Measurements from ENCODE around the gene MDFI.

Gene MDFI

DNA sequence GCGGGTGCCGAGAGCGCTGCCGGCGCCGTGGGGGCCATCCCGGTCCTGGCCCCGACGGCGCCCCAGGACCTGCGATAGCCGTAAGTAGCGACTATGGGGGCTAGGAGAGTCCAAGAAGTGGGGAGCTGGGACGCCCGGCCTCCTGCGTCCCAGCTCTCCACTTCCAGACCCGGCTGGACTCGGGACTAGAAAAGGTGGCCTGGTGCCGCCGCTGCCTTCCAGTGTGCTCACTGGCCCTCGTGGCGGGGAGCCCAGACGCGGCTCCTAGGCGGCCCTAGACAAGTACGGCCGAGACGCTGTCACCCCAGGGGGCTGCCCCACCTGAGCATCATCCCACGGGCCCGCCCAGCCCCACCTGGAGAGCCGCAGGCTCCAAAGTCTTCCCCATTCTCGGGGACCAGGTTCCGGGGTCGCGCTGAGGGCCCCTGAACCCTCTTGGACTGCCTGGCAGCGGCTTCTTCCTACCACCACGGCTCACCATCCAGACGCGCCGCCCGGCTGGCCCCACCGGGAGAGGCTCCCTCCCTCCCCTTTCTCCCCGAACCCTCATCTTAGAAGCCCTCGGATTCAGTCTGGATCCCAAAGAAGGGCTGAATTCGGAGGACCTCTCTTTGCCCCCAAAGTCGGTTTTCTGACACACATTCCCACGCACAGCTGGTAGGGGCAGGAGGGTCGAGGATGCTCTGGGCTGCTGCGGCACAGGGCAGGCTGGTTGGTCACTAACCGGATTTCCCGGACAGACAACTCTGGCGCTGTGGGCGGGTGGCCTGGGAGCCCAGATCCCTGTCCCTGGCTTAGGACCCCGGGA lies 870 bp upstream of the MDFI start:
- no peak overlapping the region for H3K4me3 ChIP-seq (ENCODE audit: low read depth, low read length)
- no peak for DNase-seq (ENCODE audit: low read depth)
- TF ChIP-seq, protein P1, sequence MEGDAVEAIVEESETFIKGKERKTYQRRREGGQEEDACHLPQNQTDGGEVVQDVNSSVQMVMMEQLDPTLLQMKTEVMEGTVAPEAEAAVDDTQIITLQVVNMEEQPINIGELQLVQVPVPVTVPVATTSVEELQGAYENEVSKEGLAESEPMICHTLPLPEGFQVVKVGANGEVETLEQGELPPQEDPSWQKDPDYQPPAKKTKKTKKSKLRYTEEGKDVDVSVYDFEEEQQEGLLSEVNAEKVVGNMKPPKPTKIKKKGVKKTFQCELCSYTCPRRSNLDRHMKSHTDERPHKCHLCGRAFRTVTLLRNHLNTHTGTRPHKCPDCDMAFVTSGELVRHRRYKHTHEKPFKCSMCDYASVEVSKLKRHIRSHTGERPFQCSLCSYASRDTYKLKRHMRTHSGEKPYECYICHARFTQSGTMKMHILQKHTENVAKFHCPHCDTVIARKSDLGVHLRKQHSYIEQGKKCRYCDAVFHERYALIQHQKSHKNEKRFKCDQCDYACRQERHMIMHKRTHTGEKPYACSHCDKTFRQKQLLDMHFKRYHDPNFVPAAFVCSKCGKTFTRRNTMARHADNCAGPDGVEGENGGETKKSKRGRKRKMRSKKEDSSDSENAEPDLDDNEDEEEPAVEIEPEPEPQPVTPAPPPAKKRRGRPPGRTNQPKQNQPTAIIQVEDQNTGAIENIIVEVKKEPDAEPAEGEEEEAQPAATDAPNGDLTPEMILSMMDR (IDR thresholded peaks at IDR 0.05; ENCODE audit: control insufficient read depth, extremely low read depth, insufficient read depth) = no peak

DNA sequence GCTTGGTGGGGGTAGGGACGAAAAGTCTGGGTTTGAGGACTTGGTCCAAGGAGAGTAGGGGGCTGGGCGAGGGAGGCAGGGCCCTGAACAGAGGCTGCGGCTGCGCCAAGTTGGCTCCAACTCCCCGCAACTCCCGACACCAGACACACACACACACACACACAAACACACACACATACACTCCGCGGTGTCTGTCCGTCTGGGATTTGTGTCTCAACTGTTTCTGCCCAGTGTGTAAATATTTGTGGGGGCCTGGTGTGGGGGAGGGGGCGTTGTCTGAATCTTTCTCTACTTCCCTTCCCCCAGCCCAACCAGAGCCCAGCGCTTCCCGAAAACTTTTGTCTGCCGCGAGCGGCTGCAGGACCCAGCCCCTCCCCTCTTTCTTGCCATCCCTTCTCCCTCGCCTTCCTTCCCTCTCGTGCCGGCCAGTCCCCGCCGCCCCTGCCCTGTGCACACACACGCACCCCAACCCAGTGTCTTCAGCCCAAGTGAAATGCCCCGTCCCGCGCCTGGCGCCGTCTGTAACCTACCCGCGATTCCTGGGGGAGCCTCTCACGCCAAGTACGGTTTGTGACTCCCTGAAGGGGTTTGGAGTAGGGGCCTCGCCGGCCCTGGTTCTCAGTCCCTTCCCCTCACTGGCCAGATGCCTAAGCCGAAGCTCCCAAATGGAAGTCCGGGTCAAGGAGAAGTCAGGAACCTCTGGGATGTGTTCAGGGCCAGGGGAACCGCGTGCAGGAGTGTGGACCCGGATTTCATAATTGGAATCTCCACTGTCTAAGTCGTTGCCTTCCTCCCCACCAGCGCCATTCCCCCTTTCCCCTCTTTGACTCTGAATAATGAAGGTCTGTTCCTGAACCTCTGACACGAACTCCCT lies 904 bp downstream of the MDFI start:
- no peak overlapping the region for H3K4me3 ChIP-seq (ENCODE audit: low read depth, low read length)
- DNase-seq (ENCODE audit: low read depth) = no peak
- TF ChIP-seq, protein P1 (IDR thresholded peaks at IDR 0.05; ENCODE audit: control insufficient read depth, extremely low read depth, insufficient read depth) = no peak

DNA sequence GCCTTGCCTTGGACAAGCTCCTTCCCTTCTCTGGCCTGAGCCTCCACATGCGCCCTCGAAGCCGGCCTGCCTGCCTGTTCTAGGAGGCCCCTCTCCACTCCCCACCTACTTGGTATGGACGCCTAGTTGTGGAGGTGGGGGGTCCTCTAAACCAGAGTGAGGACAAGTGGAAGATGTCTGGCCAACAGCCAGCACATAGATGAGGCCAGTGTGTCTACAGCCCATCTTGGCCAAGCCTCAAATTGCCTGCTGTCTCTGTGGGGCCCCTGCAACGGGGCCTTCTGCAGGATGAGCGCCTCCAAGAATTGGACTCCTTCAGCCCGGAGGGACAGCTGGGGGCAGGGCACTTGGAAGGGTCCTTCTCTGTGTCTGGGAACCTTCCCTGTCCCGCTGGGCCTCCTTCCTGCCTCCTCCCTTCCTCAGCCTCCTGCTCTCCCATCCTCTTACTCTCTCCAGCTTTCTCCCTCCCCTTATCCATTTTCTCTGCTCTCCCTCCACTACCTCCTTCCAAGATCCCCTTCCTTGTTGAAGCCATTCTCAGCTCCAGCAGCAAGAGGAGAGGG lies 1.6 kb downstream of the MDFI start:
- TF ChIP-seq, protein P1 (IDR thresholded peaks at IDR 0.05; ENCODE audit: control insufficient read depth, extremely low read depth, insufficient read depth) = no peak
- DNase-seq (ENCODE audit: low read depth) = no peak
- H3K4me3 ChIP-seq (ENCODE audit: low read depth, low read length) = no peak overlapping the region

DNA sequence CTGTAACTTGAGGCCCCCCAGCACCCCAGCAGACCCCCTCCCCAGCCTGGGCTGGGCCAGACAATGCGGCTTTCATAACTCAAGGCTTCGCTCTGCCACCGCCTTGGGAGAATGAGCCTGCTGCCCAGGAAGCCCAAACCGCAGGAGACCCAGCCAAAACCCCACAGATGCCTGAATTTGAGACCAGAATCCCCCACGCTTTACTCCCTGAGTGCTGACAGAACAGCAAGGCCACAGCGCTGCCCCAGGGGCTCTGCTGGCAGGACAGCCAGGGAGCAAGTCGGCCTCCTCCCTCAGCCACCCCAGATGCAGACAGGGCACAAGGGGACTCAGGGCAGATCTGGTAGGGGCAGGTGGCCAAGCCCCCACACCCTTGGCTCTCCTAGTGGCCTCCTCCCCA lies 2.2 kb downstream of the MDFI start:
- TF ChIP-seq, protein P1 (IDR thresholded peaks at IDR 0.05; ENCODE audit: control insufficient read depth, extremely low read depth, insufficient read depth) = no peak
- no peak overlapping the region for H3K4me3 ChIP-seq (ENCODE audit: low read depth, low read length)
- DNase-seq (ENCODE audit: low read depth) = no peak

DNA sequence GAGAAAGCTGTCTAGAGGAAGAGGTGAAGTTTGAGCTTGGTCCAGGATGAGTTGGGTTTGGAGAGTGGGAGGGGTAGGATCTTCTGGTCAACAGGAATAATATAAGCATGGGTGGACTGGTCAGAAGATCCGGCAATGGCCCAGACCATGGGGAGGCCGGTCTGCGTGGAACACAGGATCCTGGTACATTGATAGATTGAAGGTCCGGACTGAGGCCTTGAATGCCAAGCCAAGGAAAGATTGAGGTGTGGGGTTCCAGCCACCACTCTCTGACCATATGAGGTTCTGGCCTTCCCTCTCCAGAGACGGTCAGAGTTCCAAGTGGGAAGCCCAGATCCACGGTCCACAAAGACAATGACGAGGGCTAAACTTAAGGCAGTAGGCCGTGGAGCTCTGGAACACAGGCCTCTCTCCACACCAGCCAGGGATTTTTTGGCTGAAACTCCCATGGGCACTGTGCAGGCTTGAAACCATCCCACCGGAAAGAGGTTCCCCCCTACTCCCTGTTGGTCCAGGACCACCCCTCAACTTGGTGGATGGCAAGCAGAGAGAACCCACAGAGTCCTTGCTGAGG lies 3.2 kb downstream of the MDFI start:
- TF ChIP-seq, protein P1 (IDR thresholded peaks at IDR 0.05; ENCODE audit: control insufficient read depth, extremely low read depth, insufficient read depth) = no peak
- no peak overlapping the region for H3K4me3 ChIP-seq (ENCODE audit: low read depth, low read length)
- no peak for DNase-seq (ENCODE audit: low read depth)

DNA sequence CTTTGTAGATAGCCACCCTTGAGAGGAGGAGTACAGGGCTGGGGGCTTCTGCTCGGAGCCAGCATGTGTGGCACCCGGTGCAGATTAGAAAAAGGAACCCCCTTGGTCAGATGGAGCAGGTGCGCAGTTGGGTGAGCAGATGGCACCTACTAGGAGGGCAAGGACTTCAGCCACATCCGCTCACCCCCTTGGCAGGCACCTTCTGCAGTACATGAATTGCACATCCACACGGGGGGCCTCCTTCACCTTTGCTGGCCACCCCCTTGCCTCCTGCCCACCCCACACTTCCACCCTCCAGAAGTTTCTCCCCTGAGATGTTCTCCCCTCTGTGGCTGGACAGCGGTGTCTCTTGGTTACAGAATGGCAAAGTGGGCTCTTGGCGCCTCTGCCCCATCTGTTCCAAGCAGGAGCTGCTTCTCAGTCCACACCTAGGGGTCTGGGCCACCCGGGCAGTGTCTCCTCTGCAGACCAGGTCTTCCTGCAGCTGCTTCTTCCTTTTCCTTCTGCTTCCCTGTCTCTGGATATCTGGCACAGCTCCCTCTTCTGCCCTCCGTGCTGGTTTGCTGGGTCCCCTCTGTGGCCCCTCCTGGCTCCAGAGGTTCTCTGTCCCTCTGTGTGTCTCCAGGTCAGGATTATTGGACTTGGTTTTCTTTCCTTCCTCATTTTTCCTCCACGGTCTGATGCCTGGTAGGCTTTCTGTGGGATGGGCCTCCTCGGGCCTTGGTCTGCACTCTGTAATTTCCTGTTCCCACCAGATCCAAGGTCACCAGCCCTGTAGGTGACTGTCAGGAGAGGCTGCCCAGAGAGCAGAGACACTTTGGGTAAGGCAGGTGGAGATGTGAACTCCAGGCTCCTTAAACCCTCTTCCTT lies 4.1 kb downstream of the MDFI start:
- no peak overlapping the region for H3K4me3 ChIP-seq (ENCODE audit: low read depth, low read length)
- TF ChIP-seq, protein P1 (IDR thresholded peaks at IDR 0.05; ENCODE audit: control insufficient read depth, extremely low read depth, insufficient read depth) = no peak
- DNase-seq (ENCODE audit: low read depth) = no peak

Measured in LNCaP clone FGC (cell line).